WTC11 (cell line): Measurements from ENCODE around the gene OR4D2.
A peak's percentile ranks its signal among the peaks of the same experiment; 100 is the strongest.

Experiments
- CTCF ChIP-seq: fragments of 200-600 bp; IDR thresholded peaks from 2 replicates; pipeline ENCODE4 v1.8.0; 2022; ENCODE audit warnings: antibody characterized with exemption
- ELF4 ChIP-seq: sonication (generic); formaldehyde crosslinking; IDR thresholded peaks from 2 replicates; pipeline ENCODE4 v1.8.1; 2022; ENCODE audit warnings: low read depth, mild to moderate bottlenecking, moderate library complexity, missing genetic modification reagents
- HMGXB4 ChIP-seq: sonication (generic); formaldehyde crosslinking; IDR thresholded peaks from 2 replicates; pipeline ENCODE4 v1.8.1; 2023; ENCODE audit warnings: mild to moderate bottlenecking, moderate library complexity, missing genetic modification reagents
- KAT7 ChIP-seq: sonication (generic); formaldehyde crosslinking; IDR thresholded peaks from 2 replicates; pipeline ENCODE4 v1.8.1; 2023; ENCODE audit warnings: missing genetic modification reagents, mild to moderate bottlenecking, borderline replicate concordance
- SP1 ChIP-seq: sonication (generic); formaldehyde crosslinking; conservative IDR thresholded peaks from 2 replicates; pipeline ENCODE4 v1.8.1; 2022; ENCODE audit warnings: missing genetic modification reagents
- ZBTB43 ChIP-seq: sonication (generic); formaldehyde crosslinking; IDR thresholded peaks from 2 replicates; pipeline ENCODE4 v1.8.1; 2023; ENCODE audit warnings: mild to moderate bottlenecking, missing genetic modification reagents

GRCh38 chr17:58156839-58157803, 9.7 kb upstream of the OR4D2 start:
- TF ChIP-seq KAT7 (CRISPR knock-in tag) (no peak), CTCF (no peak), ZBTB43 (peak; percentile 75; the same call in 1 of the 2 replicates), ELF4 (CRISPR knock-in tag) (no peak), HMGXB4 (CRISPR knock-in tag) (no peak), SP1 (peak; percentile 47)
